Stimulated activated CD4-positive, alpha-beta T cell treated with anti-CD3 and anti-CD28 coated beads, Interleukin-12 subunit alpha, Interleukin-12 subunit beta, amount 100 ng/mL, for 24 hours (primary cell): Measurements from ENCODE around the gene TP73.

Source experiments
- DNase-seq, 2 experiments: peaks; one replicate each; pipeline ENCODE4 v3.0.0-alpha.2; 2020; ENCODE audit warnings: low read depth in 2 of 2

The TP73 gene

GRCh38 chr1:3634059-3634800 lies 18.1 kb upstream of the TP73 start:
- DNase-seq, result no peak

- DNase-seq, result no peak
These were observed 16.2 kb upstream of the TP73 start for GRCh38 chr1:3636080-3636479.

- DNase-seq, result no peak
These were observed 15.8 kb upstream of the TP73 start for GRCh38 chr1:3636531-3636930.

GRCh38 chr1:3638027-3638426 lies 14.3 kb upstream of the TP73 start:
- no peak for DNase-seq

- no peak for DNase-seq
These were observed 13.6 kb upstream of the TP73 start for GRCh38 chr1:3638676-3639075.

GRCh38 chr1:3639397-3639911 lies 12.9 kb upstream of the TP73 start:
- no peak for DNase-seq

GRCh38 chr1:3640121-3640837 lies 12.0 kb upstream of the TP73 start:
- no peak for DNase-seq

- no peak for DNase-seq
These were observed 11.1 kb upstream of the TP73 start for GRCh38 chr1:3641046-3641760.

- DNase-seq, result no peak
These were observed 10.5 kb upstream of the TP73 start for GRCh38 chr1:3641816-3642215.

- no peak for DNase-seq
These were observed 9.2 kb upstream of the TP73 start for GRCh38 chr1:3642919-3643675.

GRCh38 chr1:3644273-3644672 lies 8.0 kb upstream of the TP73 start:
- no peak for DNase-seq

- DNase-seq, result no peak
These were observed 7.1 kb upstream of the TP73 start for GRCh38 chr1:3645247-3645646.

- no peak for DNase-seq
These were observed 6.5 kb upstream of the TP73 start for GRCh38 chr1:3645666-3646355.

GRCh38 chr1:3646596-3646995 lies 5.7 kb upstream of the TP73 start:
- DNase-seq, result no peak

- peak; percentile 82 to 88 for DNase-seq
These were observed 2.7 kb upstream of the TP73 start, which contains the start of gene WRAP73 for GRCh38 chr1:3649342-3650247. WRAP73 (minus strand) TSS chr1:3650103; CDS start chr1:3649999, 104 bp downstream.

- no peak for DNase-seq
These were observed 1.9 kb upstream of the TP73 start for GRCh38 chr1:3650248-3651025.

GRCh38 chr1:3651026-3651929 lies 1.0 kb upstream of the TP73 start:
- no peak for DNase-seq
